Loucy (cell line): ENCODE data around the gene RETREG2.

Experiments used
- H2AFZ ChIP-seq: fragments of 200-600 bp; sonication (generic); 2 replicates; pipeline ENCODE4 v1.6.0; 2016; ENCODE audit warnings: antibody characterized with exemption, mild to moderate bottlenecking, low read length, moderate library complexity
- H3F3A ChIP-seq: fragments of 200-600 bp; 2 replicates; pipeline ENCODE4 v1.6.0; 2016; ENCODE audit warnings: antibody characterized with exemption, low read depth, mild to moderate bottlenecking
- H3K27me3 ChIP-seq: fragments of 200-600 bp; sonication (generic); 2 replicates; pipeline ENCODE4 v1.6.1; 2014; ENCODE audit warnings: low read length, mild to moderate bottlenecking; ENCODE audit not compliant: insufficient read depth, poor library complexity, severe bottlenecking
- H3K36me3 ChIP-seq: fragments of 200-600 bp; sonication (generic); 2 replicates; pipeline ENCODE4 v1.6.1; 2016; ENCODE audit warnings: low read length; ENCODE audit not compliant: insufficient read depth
- H3K4me1 ChIP-seq: fragments of 200-600 bp; sonication (generic); 2 replicates; pipeline ENCODE4 v1.5.1; 2014; ENCODE audit warnings: low read length, mild to moderate bottlenecking; ENCODE audit not compliant: insufficient read depth, poor library complexity, severe bottlenecking
- H3K4me2 ChIP-seq: fragments of 200-600 bp; sonication (generic); 2 replicates; pipeline ENCODE4 v1.6.0; 2014; ENCODE audit warnings: antibody characterized with exemption, low read length, low read depth, mild to moderate bottlenecking; ENCODE audit not compliant: poor library complexity, severe bottlenecking
- H3K4me3 ChIP-seq: fragments of 200-600 bp; sonication (generic); 2 replicates; pipeline ENCODE4 v1.5.1; 2014; ENCODE audit warnings: low read length, mild to moderate bottlenecking, mixed read lengths; ENCODE audit not compliant: poor library complexity, severe bottlenecking
- H3K79me2 ChIP-seq: fragments of 200-600 bp; sonication (generic); 2 replicates; pipeline ENCODE4 v1.6.1; 2014; ENCODE audit warnings: low read length; ENCODE audit not compliant: insufficient read depth
- H3K9ac ChIP-seq: fragments of 200-600 bp; sonication (generic); 2 replicates; pipeline ENCODE4 v1.6.0; 2014; ENCODE audit warnings: mild to moderate bottlenecking, low read depth, low read length, moderate library complexity; ENCODE audit not compliant: poor library complexity, severe bottlenecking
- H3K9me2 ChIP-seq: fragments of 200-600 bp; sonication (generic); replicated peaks from 2 replicates; pipeline ENCODE4 v1.6.1; 2016; ENCODE audit warnings: low read depth, low read length, mixed read lengths
- H3K9me3 ChIP-seq: fragments of 200-600 bp; sonication (generic); 2 replicates; pipeline ENCODE4 v1.6.1; 2014; ENCODE audit warnings: mild to moderate bottlenecking, antibody characterized with exemption, low read length, low read depth; ENCODE audit not compliant: insufficient read depth
- H4K20me1 ChIP-seq: fragments of 200-600 bp; sonication (generic); 2 replicates; pipeline ENCODE4 v1.6.0; 2014; ENCODE audit warnings: antibody characterized with exemption, low read length, mild to moderate bottlenecking; ENCODE audit not compliant: insufficient read depth, poor library complexity, severe bottlenecking
- CTCF ChIP-seq: fragments of 200-600 bp; sonication (generic); conservative IDR thresholded peaks from 2 replicates; pipeline ENCODE4 v1.5.1; 2014; ENCODE audit warnings: mild to moderate bottlenecking, antibody characterized with exemption, low read length
- EZH2phosphoT487 ChIP-seq: fragments of 200-600 bp; IDR thresholded peaks from 2 replicates; pipeline ENCODE4 v1.6.1; 2018; ENCODE audit warnings: antibody characterized with exemption, mild to moderate bottlenecking, moderate library complexity, borderline replicate concordance

Gene RETREG2

GRCh38 chr2:219204425-219205164, 26.5 kb downstream of the RETREG2 start:
- Histone ChIP-seq H3K4me2 (no peak overlapping the region), H3K9me2 (no peaks in the 10 kb centered on the region), H3K36me3 (no peaks in the 10 kb centered on the region), H4K20me1 (peaks cover 4% of the 10 kb centered on the region), H3K9ac (no peak overlapping the region), H3K79me2 (peaks cover 9% of the 10 kb centered on the region; the same call in 1 of the 2 replicates), H2AFZ (no peak overlapping the region), H3K27me3 (no peaks in the 10 kb centered on the region), H3K9me3 (peaks cover 8% of the 10 kb centered on the region; the same call in 1 of the 2 replicates), H3K4me3 (no peak overlapping the region), H3K4me1 (peaks cover 22% of the 10 kb centered on the region), H3F3A (peaks cover 8% of the 10 kb centered on the region; the same call in 1 of the 2 replicates)
- no peak for TF ChIP-seq CTCF
- TF ChIP-seq EZH2phosphoT487: no peak

- Histone ChIP-seq H3K79me2 (peaks cover 9% of the 10 kb centered on the region; the same call in 1 of the 2 replicates), H2AFZ (no peak overlapping the region), H3K36me3 (no peaks in the 10 kb centered on the region), H3F3A (peaks cover 8% of the 10 kb centered on the region; the same call in 1 of the 2 replicates), H3K27me3 (no peaks in the 10 kb centered on the region), H4K20me1 (peaks cover 4% of the 10 kb centered on the region), H3K9me3 (peaks cover 8% of the 10 kb centered on the region; the same call in 1 of the 2 replicates), H3K4me1 (peaks cover 18% of the 10 kb centered on the region), H3K9ac (no peak overlapping the region), H3K4me2 (no peak overlapping the region), H3K9me2 (no peaks in the 10 kb centered on the region), H3K4me3 (no peak overlapping the region)
- no peak for TF ChIP-seq EZH2phosphoT487
- no peak for TF ChIP-seq CTCF
Observed at GRCh38 chr2:219205165-219205538, 27.1 kb downstream of the RETREG2 start.

- Histone ChIP-seq H3K9me2 (no peaks in the 10 kb centered on the region), H3K9ac (peak overlapping the region; percentile 87), H3K4me2 (peak overlapping the region; percentile 99), H3K27me3 (no peaks in the 10 kb centered on the region), H3K79me2 (peaks cover 9% of the 10 kb centered on the region; the same call in 1 of the 2 replicates), H3F3A (0 out of 2 replicates have a peak, but pooled peaks cover 5% of the 10 kb centered on the region), H3K4me3 (peak overlapping the region; percentile 90), H2AFZ (peak overlapping the region; percentile 90), H3K4me1 (peaks cover 18% of the 10 kb centered on the region), H3K9me3 (peaks cover 8% of the 10 kb centered on the region; the same call in 1 of the 2 replicates), H3K36me3 (no peaks in the 10 kb centered on the region), H4K20me1 (peaks cover 4% of the 10 kb centered on the region)
- TF ChIP-seq CTCF: no peak
- TF ChIP-seq EZH2phosphoT487: no peak
Observed at GRCh38 chr2:219205981-219206327, 27.9 kb downstream of the RETREG2 start.
